GM23338 (cell line): Measurements from ENCODE around the gene CDC42BPA. TPM values are rescaled to one million over a fixed set of nuclear protein-coding genes. Genes with fewer than 3 reads are reported as not detected.

Experiments used
- ATAC-seq: fragments of 200-7000 bp; cut with Tn5 transposase; 3 replicates; pipeline ENCODE4 v1.9.1; 2020
- DNase-seq: peaks from one replicate; pipeline ENCODE4 v3.0.0-alpha.2; 2015; ENCODE audit warnings: low spot score
- H2AFZ ChIP-seq: fragments of 200-600 bp; sonication (generic); 2 replicates; pipeline ENCODE4 v1.8.0; 2016; ENCODE audit warnings: antibody characterized with exemption, mild to moderate bottlenecking, moderate library complexity
- H3F3A ChIP-seq: fragments of 200-600 bp; sonication (generic); replicated peaks from 2 replicates; pipeline ENCODE4 v1.8.0; 2017; ENCODE audit warnings: antibody characterized with exemption, mixed run types, low read depth
- H3K27ac ChIP-seq: fragments of 200-600 bp; sonication (generic); 2 replicates; pipeline ENCODE4 v1.6.1; 2016; ENCODE audit warnings: low read depth
- H3K27me3 ChIP-seq: fragments of 200-600 bp; sonication (generic); 2 replicates; pipeline ENCODE4 v1.8.0; 2016; ENCODE audit warnings: mild to moderate bottlenecking, mixed run types, moderate library complexity; ENCODE audit not compliant: insufficient read depth
- H3K36me3 ChIP-seq: fragments of 200-600 bp; sonication (generic); 2 replicates; pipeline ENCODE4 v1.8.0; 2016; ENCODE audit warnings: mild to moderate bottlenecking; ENCODE audit not compliant: insufficient read depth
- H3K4me1 ChIP-seq: fragments of 200-600 bp; sonication (generic); 2 replicates; pipeline ENCODE4 v1.8.0; 2016; ENCODE audit warnings: mild to moderate bottlenecking, moderate library complexity; ENCODE audit not compliant: insufficient read depth
- H3K4me2 ChIP-seq: fragments of 200-600 bp; sonication (generic); 2 replicates; pipeline ENCODE4 v1.7.1; 2017; ENCODE audit warnings: mixed run types
- H3K4me3 ChIP-seq: fragments of 200-600 bp; sonication (generic); 2 replicates; pipeline ENCODE4 v1.6.1; 2016; ENCODE audit warnings: mixed run types
- H3K79me2 ChIP-seq: fragments of 200-600 bp; sonication (generic); replicated peaks from 2 replicates; pipeline ENCODE4 v1.8.0; 2017; ENCODE audit warnings: mild to moderate bottlenecking; ENCODE audit not compliant: insufficient read depth
- H3K9me2 ChIP-seq: fragments of 200-600 bp; sonication (generic); 2 replicates; pipeline ENCODE4 v1.8.0; 2017; ENCODE audit not compliant: insufficient read depth
- H4K20me1 ChIP-seq: fragments of 200-600 bp; sonication (generic); replicated peaks from 2 replicates; pipeline ENCODE4 v1.8.0; 2017; ENCODE audit warnings: mild to moderate bottlenecking; ENCODE audit not compliant: insufficient read depth
- H3K27ac Mint-ChIP-seq: 2 replicates; pipeline ENCODE4 v1.8.0; 2020; ENCODE audit warnings: inconsistent platforms, mild to moderate bottlenecking, moderate library complexity, mixed read lengths
- H3K27me3 Mint-ChIP-seq: 3 replicates; pipeline ENCODE4 v1.8.0; 2022; ENCODE audit warnings: low read depth, mild to moderate bottlenecking, moderate library complexity, mixed read lengths, inconsistent platforms; ENCODE audit not compliant: insufficient read depth, poor library complexity
- H3K36me3 Mint-ChIP-seq: 3 replicates; pipeline ENCODE4 v1.8.0; 2021; ENCODE audit warnings: low read depth, mild to moderate bottlenecking, inconsistent platforms, moderate library complexity, mixed read lengths
- H3K4me1 Mint-ChIP-seq: 3 replicates; pipeline ENCODE4 v1.8.0; 2020; ENCODE audit warnings: mild to moderate bottlenecking, inconsistent platforms, mixed read lengths
- H3K4me3 Mint-ChIP-seq: 3 replicates; pipeline ENCODE4 v1.8.0; 2021; ENCODE audit warnings: moderate library complexity, mild to moderate bottlenecking, inconsistent platforms, mixed read lengths
- H3K9me3 Mint-ChIP-seq: 3 replicates; pipeline ENCODE4 v1.8.0; 2020; ENCODE audit warnings: moderate library complexity, mild to moderate bottlenecking, inconsistent platforms, mixed read lengths
- STAT1 ChIP-seq: IDR thresholded peaks from one replicate; pipeline ENCODE4 v1.6.1; 2016; ENCODE audit warnings: antibody characterized with exemption; ENCODE audit not compliant: unreplicated experiment
- polyA plus RNA-seq: library from polyadenylated mRNA; unstranded; fragments of >200 nt; fragmentation: Nextera tagmentation; extraction: Ambion mirVana; gene quantifications from 2 replicates; pipeline ENCODE4 v1.2.1, GENCODE V29; 2016
- total RNA-seq: library from RNA; depleted of rRNA; stranded (reverse); fragments of >200 nt; shearing (Covaris generic); gene quantifications from 2 replicates; pipeline ENCODE4 v1.2.3, GENCODE V29; 2014
- TF ChIP-seq, protein P1 (sequence below): IDR thresholded peaks from one replicate; pipeline ENCODE4 v1.6.1; 2018; ENCODE audit warnings: antibody characterized with exemption; ENCODE audit not compliant: unreplicated experiment
- TF ChIP-seq, protein P2 (sequence below): fragments of 250-450 bp; sonication (Bioruptor Pico); IDR thresholded peaks from 2 replicates; pipeline ENCODE4 v1.5.0; 2020; ENCODE audit warnings: mild to moderate bottlenecking, moderate library complexity

CDC42BPA gene
- total and polyA plus RNA-seq, 2 experiments from 2014 or later, result 17.7 to 40.1 TPM

- H3K4me1 Mint-ChIP-seq, result peaks cover 3% of the 10 kb centered on the region; the same call in 2 of the 3 replicates
- H3K27ac ChIP-seq, result no peak overlapping the region
- ATAC-seq (no peak), DNase-seq (no peak)
- H3K4me3 ChIP-seq, result no peak overlapping the region
- no peak overlapping the region for H3K4me2 ChIP-seq
- no peaks in the 10 kb centered on the region for H3K9me2 ChIP-seq
- H3K27me3 Mint-ChIP-seq, result peaks cover 2% of the 10 kb centered on the region
- no peaks in the 10 kb centered on the region; the same call in 1 of the 2 replicates for H3K36me3 ChIP-seq
- H3K4me1 ChIP-seq, result no peaks in the 10 kb centered on the region
- H3K27me3 ChIP-seq, result no peaks in the 10 kb centered on the region
- TF ChIP-seq, protein P1, sequence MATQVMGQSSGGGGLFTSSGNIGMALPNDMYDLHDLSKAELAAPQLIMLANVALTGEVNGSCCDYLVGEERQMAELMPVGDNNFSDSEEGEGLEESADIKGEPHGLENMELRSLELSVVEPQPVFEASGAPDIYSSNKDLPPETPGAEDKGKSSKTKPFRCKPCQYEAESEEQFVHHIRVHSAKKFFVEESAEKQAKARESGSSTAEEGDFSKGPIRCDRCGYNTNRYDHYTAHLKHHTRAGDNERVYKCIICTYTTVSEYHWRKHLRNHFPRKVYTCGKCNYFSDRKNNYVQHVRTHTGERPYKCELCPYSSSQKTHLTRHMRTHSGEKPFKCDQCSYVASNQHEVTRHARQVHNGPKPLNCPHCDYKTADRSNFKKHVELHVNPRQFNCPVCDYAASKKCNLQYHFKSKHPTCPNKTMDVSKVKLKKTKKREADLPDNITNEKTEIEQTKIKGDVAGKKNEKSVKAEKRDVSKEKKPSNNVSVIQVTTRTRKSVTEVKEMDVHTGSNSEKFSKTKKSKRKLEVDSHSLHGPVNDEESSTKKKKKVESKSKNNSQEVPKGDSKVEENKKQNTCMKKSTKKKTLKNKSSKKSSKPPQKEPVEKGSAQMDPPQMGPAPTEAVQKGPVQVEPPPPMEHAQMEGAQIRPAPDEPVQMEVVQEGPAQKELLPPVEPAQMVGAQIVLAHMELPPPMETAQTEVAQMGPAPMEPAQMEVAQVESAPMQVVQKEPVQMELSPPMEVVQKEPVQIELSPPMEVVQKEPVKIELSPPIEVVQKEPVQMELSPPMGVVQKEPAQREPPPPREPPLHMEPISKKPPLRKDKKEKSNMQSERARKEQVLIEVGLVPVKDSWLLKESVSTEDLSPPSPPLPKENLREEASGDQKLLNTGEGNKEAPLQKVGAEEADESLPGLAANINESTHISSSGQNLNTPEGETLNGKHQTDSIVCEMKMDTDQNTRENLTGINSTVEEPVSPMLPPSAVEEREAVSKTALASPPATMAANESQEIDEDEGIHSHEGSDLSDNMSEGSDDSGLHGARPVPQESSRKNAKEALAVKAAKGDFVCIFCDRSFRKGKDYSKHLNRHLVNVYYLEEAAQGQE, result no peak
- TF ChIP-seq, protein P2, sequence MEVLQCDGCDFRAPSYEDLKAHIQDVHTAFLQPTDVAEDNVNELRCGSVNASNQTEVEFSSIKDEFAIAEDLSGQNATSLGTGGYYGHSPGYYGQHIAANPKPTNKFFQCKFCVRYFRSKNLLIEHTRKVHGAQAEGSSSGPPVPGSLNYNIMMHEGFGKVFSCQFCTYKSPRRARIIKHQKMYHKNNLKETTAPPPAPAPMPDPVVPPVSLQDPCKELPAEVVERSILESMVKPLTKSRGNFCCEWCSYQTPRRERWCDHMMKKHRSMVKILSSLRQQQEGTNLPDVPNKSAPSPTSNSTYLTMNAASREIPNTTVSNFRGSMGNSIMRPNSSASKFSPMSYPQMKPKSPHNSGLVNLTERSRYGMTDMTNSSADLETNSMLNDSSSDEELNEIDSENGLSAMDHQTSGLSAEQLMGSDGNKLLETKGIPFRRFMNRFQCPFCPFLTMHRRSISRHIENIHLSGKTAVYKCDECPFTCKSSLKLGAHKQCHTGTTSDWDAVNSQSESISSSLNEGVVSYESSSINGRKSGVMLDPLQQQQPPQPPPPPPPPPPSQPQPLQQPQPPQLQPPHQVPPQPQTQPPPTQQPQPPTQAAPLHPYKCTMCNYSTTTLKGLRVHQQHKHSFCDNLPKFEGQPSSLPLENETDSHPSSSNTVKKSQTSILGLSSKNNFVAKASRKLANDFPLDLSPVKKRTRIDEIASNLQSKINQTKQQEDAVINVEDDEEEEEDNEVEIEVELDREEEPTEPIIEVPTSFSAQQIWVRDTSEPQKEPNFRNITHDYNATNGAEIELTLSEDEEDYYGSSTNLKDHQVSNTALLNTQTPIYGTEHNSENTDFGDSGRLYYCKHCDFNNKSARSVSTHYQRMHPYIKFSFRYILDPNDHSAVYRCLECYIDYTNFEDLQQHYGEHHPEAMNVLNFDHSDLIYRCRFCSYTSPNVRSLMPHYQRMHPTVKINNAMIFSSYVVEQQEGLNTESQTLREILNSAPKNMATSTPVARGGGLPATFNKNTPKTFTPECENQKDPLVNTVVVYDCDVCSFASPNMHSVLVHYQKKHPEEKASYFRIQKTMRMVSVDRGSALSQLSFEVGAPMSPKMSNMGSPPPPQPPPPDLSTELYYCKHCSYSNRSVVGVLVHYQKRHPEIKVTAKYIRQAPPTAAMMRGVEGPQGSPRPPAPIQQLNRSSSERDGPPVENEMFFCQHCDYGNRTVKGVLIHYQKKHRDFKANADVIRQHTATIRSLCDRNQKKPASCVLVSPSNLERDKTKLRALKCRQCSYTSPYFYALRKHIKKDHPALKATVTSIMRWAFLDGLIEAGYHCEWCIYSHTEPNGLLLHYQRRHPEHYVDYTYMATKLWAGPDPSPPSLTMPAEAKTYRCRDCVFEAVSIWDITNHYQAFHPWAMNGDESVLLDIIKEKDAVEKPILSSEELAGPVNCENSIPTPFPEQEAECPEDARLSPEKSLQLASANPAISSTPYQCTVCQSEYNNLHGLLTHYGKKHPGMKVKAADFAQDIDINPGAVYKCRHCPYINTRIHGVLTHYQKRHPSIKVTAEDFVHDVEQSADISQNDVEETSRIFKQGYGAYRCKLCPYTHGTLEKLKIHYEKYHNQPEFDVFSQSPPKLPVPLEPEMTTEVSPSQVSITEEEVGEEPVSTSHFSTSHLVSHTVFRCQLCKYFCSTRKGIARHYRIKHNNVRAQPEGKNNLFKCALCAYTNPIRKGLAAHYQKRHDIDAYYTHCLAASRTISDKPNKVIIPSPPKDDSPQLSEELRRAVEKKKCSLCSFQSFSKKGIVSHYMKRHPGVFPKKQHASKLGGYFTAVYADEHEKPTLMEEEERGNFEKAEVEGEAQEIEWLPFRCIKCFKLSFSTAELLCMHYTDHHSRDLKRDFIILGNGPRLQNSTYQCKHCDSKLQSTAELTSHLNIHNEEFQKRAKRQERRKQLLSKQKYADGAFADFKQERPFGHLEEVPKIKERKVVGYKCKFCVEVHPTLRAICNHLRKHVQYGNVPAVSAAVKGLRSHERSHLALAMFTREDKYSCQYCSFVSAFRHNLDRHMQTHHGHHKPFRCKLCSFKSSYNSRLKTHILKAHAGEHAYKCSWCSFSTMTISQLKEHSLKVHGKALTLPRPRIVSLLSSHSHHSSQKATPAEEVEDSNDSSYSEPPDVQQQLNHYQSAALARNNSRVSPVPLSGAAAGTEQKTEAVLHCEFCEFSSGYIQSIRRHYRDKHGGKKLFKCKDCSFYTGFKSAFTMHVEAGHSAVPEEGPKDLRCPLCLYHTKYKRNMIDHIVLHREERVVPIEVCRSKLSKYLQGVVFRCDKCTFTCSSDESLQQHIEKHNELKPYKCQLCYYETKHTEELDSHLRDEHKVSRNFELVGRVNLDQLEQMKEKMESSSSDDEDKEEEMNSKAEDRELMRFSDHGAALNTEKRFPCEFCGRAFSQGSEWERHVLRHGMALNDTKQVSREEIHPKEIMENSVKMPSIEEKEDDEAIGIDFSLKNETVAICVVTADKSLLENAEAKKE (CRISPR knock-in tag), result no peak
- no peak for TF ChIP-seq STAT1
- H2AFZ ChIP-seq, result no peak overlapping the region
- H3K4me3 Mint-ChIP-seq, result no peak overlapping the region
- peaks cover 2% of the 10 kb centered on the region; the same call in 2 of the 3 replicates for H3K9me3 Mint-ChIP-seq
- peaks cover 14% of the 10 kb centered on the region for H3K36me3 Mint-ChIP-seq
- peaks cover 3% of the 10 kb centered on the region; the same call in 1 of the 2 replicates for H4K20me1 ChIP-seq
- H3K79me2 ChIP-seq, result no peaks in the 10 kb centered on the region
- H3K27ac Mint-ChIP-seq, result no peak overlapping the region
- no peaks in the 10 kb centered on the region for H3F3A ChIP-seq
Measured at GRCh38 chr1:226966683-226967082, 351.6 kb downstream of the CDC42BPA start.
